OCI-LY3 (cell line): ENCODE data around the gene PRRT1.

ENCODE experiments used
- CTCF ChIP-seq: fragments of 200-600, 300-600 bp; sonication (generic); IDR thresholded peaks from 2 replicates; pipeline ENCODE4 v1.5.1; 2014; ENCODE audit warnings: antibody characterized with exemption, low read length, low read depth
- EZH2phosphoT487 ChIP-seq: fragments of 200-600 bp; shearing (Covaris generic); IDR thresholded peaks from 2 replicates; pipeline ENCODE4 v1.6.1; 2018; ENCODE audit warnings: antibody characterized with exemption, mixed run types, low read depth

- TF ChIP-seq CTCF (no peak), EZH2phosphoT487 (no peak)
Observed at GRCh38 chr6:32198866-32199265, 47.1 kb upstream of the PRRT1 start.
